Hepatocyte (in vitro differentiated cells): ENCODE results near the gene KIAA0586. TPM values are rescaled to one million over a fixed set of nuclear protein-coding genes. Genes with fewer than 3 reads are reported as not detected.

Source experiments
- DNase-seq: peaks from one replicate; pipeline ENCODE4 v3.0.0-alpha.2; 2016; ENCODE audit warnings: low spot score
- H2AFZ ChIP-seq: fragments of 200-600 bp; sonication (generic); 2 replicates; pipeline ENCODE4 v1.6.0; 2016; ENCODE audit warnings: antibody characterized with exemption, mild to moderate bottlenecking
- H3K27ac ChIP-seq: fragments of 200-600 bp; sonication (generic); 2 replicates; pipeline ENCODE4 v1.5.1; 2016; ENCODE audit warnings: mild to moderate bottlenecking
- H3K27me3 ChIP-seq: fragments of 200-600 bp; sonication (generic); 2 replicates; pipeline ENCODE4 v1.6.1; 2016
- H3K36me3 ChIP-seq: fragments of 200-600 bp; sonication (generic); replicated peaks from 2 replicates; pipeline ENCODE4 v1.5.1; 2016; ENCODE audit warnings: low read depth; ENCODE audit not compliant: insufficient read depth
- H3K4me1 ChIP-seq: fragments of 200-600 bp; sonication (generic); 2 replicates; pipeline ENCODE4 v1.5.1; 2016; ENCODE audit warnings: mild to moderate bottlenecking, moderate library complexity; ENCODE audit not compliant: insufficient read depth
- H3K4me2 ChIP-seq: fragments of 200-600 bp; sonication (generic); 2 replicates; pipeline ENCODE4 v1.6.0; 2016
- H3K4me3 ChIP-seq: fragments of 200-600 bp; sonication (generic); 2 replicates; pipeline ENCODE4 v1.5.1; 2016; ENCODE audit warnings: mild to moderate bottlenecking
- H3K79me2 ChIP-seq: fragments of 200-600 bp; sonication (generic); 2 replicates; pipeline ENCODE4 v1.6.0; 2017; ENCODE audit warnings: mild to moderate bottlenecking
- H3K9me2 ChIP-seq: fragments of 200-600 bp; sonication (generic); replicated peaks from 2 replicates; pipeline ENCODE4 v1.6.0; 2017; ENCODE audit warnings: mild to moderate bottlenecking; ENCODE audit not compliant: insufficient read depth
- H3K9me3 ChIP-seq: fragments of 200-600 bp; sonication (generic); 2 replicates; pipeline ENCODE4 v1.5.1; 2016; ENCODE audit warnings: low read depth, mild to moderate bottlenecking
- H4K20me1 ChIP-seq: fragments of 200-600 bp; sonication (generic); 2 replicates; pipeline ENCODE4 v1.6.0; 2016; ENCODE audit warnings: mild to moderate bottlenecking; ENCODE audit not compliant: insufficient read depth, poor library complexity, severe bottlenecking
- CTCF ChIP-seq: fragments of 200-600 bp; sonication (generic); IDR thresholded peaks from 2 replicates; pipeline ENCODE4 v1.5.1; 2016; ENCODE audit warnings: antibody characterized with exemption, mild to moderate bottlenecking; ENCODE audit not compliant: poor library complexity
- EZH2 ChIP-seq: fragments of 200-600 bp; sonication (generic); IDR thresholded peaks from 2 replicates; pipeline ENCODE4 v1.6.1; 2016; ENCODE audit warnings: antibody characterized with exemption, mild to moderate bottlenecking, borderline replicate concordance
- EZH2phosphoT487 ChIP-seq: fragments of 200-600 bp; sonication (generic); IDR thresholded peaks from one replicate; pipeline ENCODE4 v1.6.1; 2018; ENCODE audit warnings: antibody characterized with exemption, mild to moderate bottlenecking, low read depth, moderate library complexity; ENCODE audit not compliant: unreplicated experiment, severe bottlenecking
- WGBS: methylation state at CpG from one replicate; pipeline ENCODE4 v1.1.6; 2016; ENCODE audit warnings: low lambda C conversion rate; ENCODE audit errors: missing lambda C conversion rate; 5-methylcytosine and 5-hydroxymethylcytosine counted together
- polyA plus RNA-seq: library from polyadenylated mRNA; unstranded; fragments of >200 nt; fragmentation: Nextera tagmentation; extraction: Ambion mirVana; gene quantifications from 2 replicates; pipeline ENCODE4 v1.2.1, GENCODE V29; 2016
- total RNA-seq: library from RNA; depleted of rRNA; stranded (reverse); fragments of >200 nt; gene quantifications from 2 replicates; pipeline ENCODE4 v1.2.3, GENCODE V29; 2014

KIAA0586 gene
- total and polyA plus RNA-seq, 2 experiments from 2014 or later: 7.3 to 21.4 TPM

GRCh38 chr14:58597041-58597440 lies 169.5 kb downstream of the KIAA0586 start:
- no peaks in the 10 kb centered on the region for H3K4me1 ChIP-seq
- H3K27me3 ChIP-seq: no peaks in the 10 kb centered on the region
- no peak overlapping the region for H3K4me3 ChIP-seq
- no peak overlapping the region for H3K4me2 ChIP-seq
- H4K20me1 ChIP-seq: no peaks in the 10 kb centered on the region
- H3K9me2 ChIP-seq: no peaks in the 10 kb centered on the region
- H3K27ac ChIP-seq: no peak overlapping the region
- 85% methylated on average over 4 of the region's 4 CpGs for WGBS
- no peaks in the 10 kb centered on the region for H3K36me3 ChIP-seq
- no peak for TF ChIP-seq CTCF
- no peak for TF ChIP-seq EZH2phosphoT487
- TF ChIP-seq EZH2: no peak
- DNase-seq: no peak
- no peaks in the 10 kb centered on the region for H3K79me2 ChIP-seq
- no peak overlapping the region for H2AFZ ChIP-seq
- H3K9me3 ChIP-seq: no peaks in the 10 kb centered on the region

GRCh38 chr14:58598028-58598803 lies 170.7 kb downstream of the KIAA0586 start:
- Histone ChIP-seq H3K4me1 (no peaks in the 10 kb centered on the region), H3K27ac (no peak overlapping the region), H3K4me2 (no peak overlapping the region), H3K36me3 (no peaks in the 10 kb centered on the region), H3K9me2 (no peaks in the 10 kb centered on the region), H3K79me2 (no peaks in the 10 kb centered on the region), H2AFZ (no peak overlapping the region), H3K9me3 (no peaks in the 10 kb centered on the region), H3K4me3 (no peak overlapping the region), H4K20me1 (no peaks in the 10 kb centered on the region), H3K27me3 (no peaks in the 10 kb centered on the region)
- DNase-seq: no peak
- WGBS: 92% methylated on average over 4 of the region's 4 CpGs
- TF ChIP-seq CTCF (no peak), EZH2phosphoT487 (no peak), EZH2 (no peak)

- Histone ChIP-seq H3K4me1 (no peaks in the 10 kb centered on the region), H3K27me3 (no peaks in the 10 kb centered on the region), H3K27ac (no peak overlapping the region), H2AFZ (no peak overlapping the region), H3K79me2 (no peaks in the 10 kb centered on the region), H3K9me2 (no peaks in the 10 kb centered on the region), H3K36me3 (no peaks in the 10 kb centered on the region), H4K20me1 (no peaks in the 10 kb centered on the region), H3K9me3 (no peaks in the 10 kb centered on the region), H3K4me3 (no peak overlapping the region), H3K4me2 (no peak overlapping the region)
- 84% methylated on average over 11 of the region's 11 CpGs for WGBS
- TF ChIP-seq EZH2phosphoT487 (no peak), EZH2 (no peak)
- DNase-seq: no peak
Observed at GRCh38 chr14:58598804-58599525, 171.4 kb downstream of the KIAA0586 start.

- Histone ChIP-seq H3K79me2 (no peaks in the 10 kb centered on the region), H3K27ac (no peak overlapping the region), H2AFZ (no peak overlapping the region), H3K27me3 (no peaks in the 10 kb centered on the region), H3K9me3 (no peaks in the 10 kb centered on the region), H3K4me1 (no peaks in the 10 kb centered on the region), H3K36me3 (no peaks in the 10 kb centered on the region), H4K20me1 (no peaks in the 10 kb centered on the region), H3K4me3 (no peak overlapping the region), H3K9me2 (no peaks in the 10 kb centered on the region), H3K4me2 (no peak overlapping the region)
- WGBS: 94% methylated on average over 2 of the region's 2 CpGs
- no peak for DNase-seq
- TF ChIP-seq EZH2phosphoT487 (no peak), CTCF (no peak), EZH2 (no peak)
Observed at GRCh38 chr14:58599707-58600106, 172.2 kb downstream of the KIAA0586 start.
